H1 (cell line): ENCODE data around the gene AVL9.

Experiments
- CTCF ChIP-seq, 3 experiments: IDR thresholded peaks; 1 replicate in 2 of 3; 2 replicates in 1 of 3; pipeline versions ENCODE4 v1.5.1 to v1.6.1; 2011; ENCODE audit warnings: low read length in 3 of 3, mild to moderate bottlenecking in 3 of 3, inconsistent platforms in 2 of 3, low read depth in 1 of 3, moderate library complexity in 1 of 3; ENCODE audit not compliant: insufficient read depth in 1 of 3; ENCODE audit errors: control extremely low read depth in 1 of 3
- RFX5 ChIP-seq: IDR thresholded peaks from 2 replicates; pipeline ENCODE4 v1.6.1; 2011; ENCODE audit warnings: low read depth, low read length, improper control_type of control experiment, borderline replicate concordance
- SIN3A ChIP-seq, 2 experiments: IDR thresholded peaks in 1 of 2; conservative IDR thresholded peaks in 1 of 2; 2 replicates each; pipeline ENCODE4 v1.6.1; 2011 to 2012; ENCODE audit warnings: low read length in 2 of 2, improper control_type of control experiment in 1 of 2, low read depth in 1 of 2, mild to moderate bottlenecking in 1 of 2

- TF ChIP-seq RFX5: no peak
- TF ChIP-seq SIN3A (conservative IDR thresholded peaks at IDR 0.05 in 1 of 2, IDR thresholded peaks at IDR 0.05 in 1 of 2; ENCODE audit: low read depth in 1 of 2, low read length in 2 of 2): no peak
- TF ChIP-seq CTCF (IDR thresholded peaks at IDR 0.05; ENCODE audit: control extremely low read depth in 1 of 3, insufficient read depth in 1 of 3, low read depth in 1 of 3, low read length in 3 of 3): no peak
Measured at GRCh38 chr7:32533276-32534029, 38.2 kb downstream of the AVL9 start.
